Suprapubic skin (tissue), 4 donors: ENCODE results near the gene TOMM6.

ENCODE experiments used
- CTCF ChIP-seq, 2 donors: fragments of 200-600 bp in 1 of 2; fragments of 450-650 bp in 1 of 2; sonication (generic) in 1 of 2; IDR thresholded peaks; one replicate each; pipeline ENCODE4 v1.5.1; 2016 to 2019; ENCODE audit warnings: antibody characterized with exemption in 2 of 2, mild to moderate bottlenecking in 1 of 2, moderate library complexity in 1 of 2
- EP300 ChIP-seq: sonication (generic); formaldehyde crosslinking; IDR thresholded peaks from one replicate; pipeline ENCODE4 v1.6.1; 2017; ENCODE audit warnings: antibody characterized with exemption
- POLR2AphosphoS5 ChIP-seq, 3 donors: sonication (generic); formaldehyde crosslinking; IDR thresholded peaks; one replicate each; pipeline ENCODE4 v1.6.1; 2017; ENCODE audit warnings: antibody characterized with exemption in 3 of 3

GRCh38 chr6:41739041-41739440, 48.5 kb upstream of the TOMM6 start:
- TF ChIP-seq EP300 (no peak), CTCF (IDR thresholded peaks at IDR 0.05) (no peak), POLR2AphosphoS5 (IDR thresholded peaks at IDR 0.05) (no peak)
